H9 (cell line): Measurements from ENCODE around the gene ANO10. TPM values are rescaled to one million over a fixed set of nuclear protein-coding genes. Genes with fewer than 3 reads are reported as not detected.

Experiments used
- DNase-seq: peaks from one replicate; pipeline ENCODE4 v3.0.0-alpha.2; 2017
- H2AFZ ChIP-seq: one replicate; pipeline ENCODE4 v1.6.1; 2013; ENCODE audit warnings: mild to moderate bottlenecking, low read length, control low read depth, moderate library complexity
- H2AK5ac ChIP-seq: 2 replicates; pipeline ENCODE4 v1.6.1; 2013; ENCODE audit warnings: low read length, control low read depth, mixed read lengths; ENCODE audit not compliant: insufficient read length
- H2BK120ac ChIP-seq: one replicate; pipeline ENCODE4 v1.6.1; 2013; ENCODE audit warnings: low read depth, mild to moderate bottlenecking, low read length, control low read depth, inconsistent platforms; ENCODE audit not compliant: poor library complexity, severe bottlenecking
- H2BK12ac ChIP-seq: 2 replicates; pipeline ENCODE4 v1.6.1; 2013; ENCODE audit warnings: low read length, control low read depth, mixed read lengths, low read depth; ENCODE audit not compliant: insufficient read length
- H2BK15ac ChIP-seq: 2 replicates; pipeline ENCODE4 v1.6.1; 2013; ENCODE audit warnings: low read depth, low read length, control low read depth
- H2BK20ac ChIP-seq: one replicate; pipeline ENCODE4 v1.6.1; 2013; ENCODE audit warnings: low read depth, mild to moderate bottlenecking, low read length, control low read depth, inconsistent platforms; ENCODE audit not compliant: poor library complexity, severe bottlenecking
- H2BK5ac ChIP-seq: 2 replicates; pipeline ENCODE4 v1.6.1; 2013; ENCODE audit warnings: low read length, control low read depth, mixed read lengths; ENCODE audit not compliant: insufficient read length
- H3K14ac ChIP-seq: 2 replicates; pipeline ENCODE4 v1.6.1; 2013; ENCODE audit warnings: low read length, control low read depth; ENCODE audit not compliant: insufficient read depth
- H3K18ac ChIP-seq: 2 replicates; pipeline ENCODE4 v1.6.1; 2013; ENCODE audit warnings: low read depth, mild to moderate bottlenecking, mixed read lengths, low read length, control low read depth; ENCODE audit not compliant: insufficient read length
- H3K23ac ChIP-seq: 2 replicates; pipeline ENCODE4 v1.6.1; 2013; ENCODE audit warnings: low read length, control low read depth, mixed read lengths, low read depth; ENCODE audit not compliant: insufficient read length
- H3K23me2 ChIP-seq: 2 replicates; pipeline ENCODE4 v1.6.1; 2013; ENCODE audit warnings: low read depth, mild to moderate bottlenecking, mixed read lengths, low read length, control low read depth; ENCODE audit not compliant: insufficient read length, poor library complexity, severe bottlenecking
- H3K27ac ChIP-seq: 2 replicates; pipeline ENCODE4 v1.5.1; 2013; ENCODE audit warnings: low read length, control low read depth, mixed read lengths, low read depth; ENCODE audit not compliant: insufficient read length
- H3K27me3 ChIP-seq: 2 replicates; pipeline ENCODE4 v1.6.1; 2013; ENCODE audit warnings: low read length, control low read depth, inconsistent platforms; ENCODE audit not compliant: insufficient read depth
- H3K4ac ChIP-seq: 2 replicates; pipeline ENCODE4 v1.6.1; 2013; ENCODE audit warnings: low read depth, mild to moderate bottlenecking, control low read depth, inconsistent platforms, low read length, moderate library complexity
- H3K4me1 ChIP-seq: 2 replicates; pipeline ENCODE4 v1.6.1; 2013; ENCODE audit warnings: low read length, control low read depth, inconsistent platforms; ENCODE audit not compliant: insufficient read depth
- H3K4me2 ChIP-seq: 2 replicates; pipeline ENCODE4 v1.6.1; 2013; ENCODE audit warnings: low read length, control low read depth, mixed read lengths; ENCODE audit not compliant: insufficient read length, insufficient read depth
- H3K56ac ChIP-seq: 2 replicates; pipeline ENCODE4 v1.6.1; 2013; ENCODE audit warnings: low read depth, mild to moderate bottlenecking, mixed read lengths, low read length, control low read depth; ENCODE audit not compliant: insufficient read length
- H3K79me1 ChIP-seq: 2 replicates; pipeline ENCODE4 v1.6.1; 2013; ENCODE audit warnings: low read depth, mild to moderate bottlenecking, moderate library complexity, low read length, control low read depth, inconsistent platforms; ENCODE audit not compliant: insufficient read depth, poor library complexity, severe bottlenecking
- H3K79me2 ChIP-seq: 2 replicates; pipeline ENCODE4 v1.6.1; 2013; ENCODE audit warnings: low read length, control low read depth, inconsistent platforms; ENCODE audit not compliant: insufficient read depth
- H3K9ac ChIP-seq: 2 replicates; pipeline ENCODE4 v1.6.1; 2013; ENCODE audit warnings: low read length, control low read depth, mixed read lengths; ENCODE audit not compliant: insufficient read length; ENCODE audit errors: extremely low read depth
- H3K9me3 ChIP-seq: one replicate; pipeline ENCODE4 v1.6.1; 2013; ENCODE audit warnings: low read depth, low read length, inconsistent platforms; ENCODE audit not compliant: control insufficient read depth
- H3T11ph ChIP-seq: one replicate; pipeline ENCODE4 v1.6.1; 2013; ENCODE audit warnings: mild to moderate bottlenecking, low read length, control low read depth, inconsistent platforms
- H4K20me1 ChIP-seq: one replicate; pipeline ENCODE4 v1.6.1; 2013; ENCODE audit not compliant: control insufficient read depth, insufficient read length, insufficient read depth
- H4K5ac ChIP-seq: 2 replicates; pipeline ENCODE4 v1.6.1; 2013; ENCODE audit warnings: low read depth, mild to moderate bottlenecking, mixed read lengths, low read length, control low read depth; ENCODE audit not compliant: insufficient read length
- H4K8ac ChIP-seq: replicated peaks from 2 replicates; pipeline ENCODE4 v1.6.1; 2013; ENCODE audit warnings: low read length, control low read depth, mixed read lengths, low read depth; ENCODE audit not compliant: insufficient read length
- H4K91ac ChIP-seq: 2 replicates; pipeline ENCODE4 v1.6.1; 2013; ENCODE audit warnings: low read depth, mild to moderate bottlenecking, moderate library complexity, mixed read lengths, low read length, control low read depth; ENCODE audit not compliant: insufficient read length
- H3K27ac Mint-ChIP-seq, 3 experiments: 2 replicates in 2 of 3; 3 replicates in 1 of 3; pipeline ENCODE4 v1.8.0; 2020 to 2021; ENCODE audit warnings: mixed read lengths in 3 of 3, mild to moderate bottlenecking in 1 of 3, moderate library complexity in 1 of 3
- H3K27me3 Mint-ChIP-seq: 2 replicates; pipeline ENCODE4 v1.8.0; 2021; ENCODE audit warnings: low read depth, mild to moderate bottlenecking, moderate library complexity, mixed read lengths
- H3K36me3 Mint-ChIP-seq, 3 experiments: 2 replicates in 2 of 3; 3 replicates in 1 of 3; pipeline ENCODE4 v1.8.0; 2020 to 2021; ENCODE audit warnings: low read depth in 3 of 3, mixed read lengths in 3 of 3; ENCODE audit not compliant: insufficient read depth in 1 of 3
- H3K4me1 Mint-ChIP-seq, 2 experiments: 2 replicates each; pipeline ENCODE4 v1.8.0; 2020; ENCODE audit warnings: mixed read lengths in 2 of 2
- H3K4me3 Mint-ChIP-seq, 2 experiments: 2 replicates in 1 of 2; 3 replicates in 1 of 2; pipeline ENCODE4 v1.8.0; 2020 to 2021; ENCODE audit warnings: mild to moderate bottlenecking in 2 of 2, mixed read lengths in 2 of 2, moderate library complexity in 1 of 2
- H3K9me3 Mint-ChIP-seq, 2 experiments: 2 replicates in 1 of 2; 3 replicates in 1 of 2; pipeline ENCODE4 v1.8.0; 2020; ENCODE audit warnings: mild to moderate bottlenecking in 2 of 2, mixed read lengths in 2 of 2, moderate library complexity in 1 of 2
- CTCF ChIP-seq: fragments of 200-600 bp; sonication (generic); conservative IDR thresholded peaks from 3 replicates; pipeline ENCODE4 v1.8.0; 2021; ENCODE audit warnings: antibody characterized with exemption, mild to moderate bottlenecking
- total RNA-seq: library from RNA; stranded (reverse); gene quantifications from 2 replicates; pipeline ENCODE4 v1.2.1, GENCODE V29; 2021

ANO10 gene
- total RNA-seq, 1 experiment from 2014 or later: 38.7 TPM

GRCh38 chr3:43612419-43612818 lies 9.4 kb downstream of the ANO10 start:
- no peak overlapping the region for H3K27ac ChIP-seq
- no peak overlapping the region for H3K18ac ChIP-seq
- H3T11ph ChIP-seq: no peak overlapping the region
- H3K4ac ChIP-seq: no peak overlapping the region
- no peak overlapping the region for H2BK12ac ChIP-seq
- H3K9ac ChIP-seq: peak overlapping the region; percentile 3
- no peaks in the 10 kb centered on the region for H4K20me1 ChIP-seq
- H3K56ac ChIP-seq: no peak overlapping the region
- H3K4me1 ChIP-seq: no peaks in the 10 kb centered on the region
- no peak overlapping the region for H4K91ac ChIP-seq
- no peaks in the 10 kb centered on the region for H3K9me3 ChIP-seq
- no peak overlapping the region for H2AK5ac ChIP-seq
- H2BK15ac ChIP-seq: no peak overlapping the region
- Mint-ChIP-seq H3K9me3 (no peaks in the 10 kb centered on the region), H3K27ac (peak overlapping the region in 1 of 3 experiments; percentile 27; a peak in 2 of 7 replicates), H3K36me3 (no peaks in the 10 kb centered on the region), H3K27me3 (no peaks in the 10 kb centered on the region), H3K4me3 (no peak overlapping the region), H3K4me1 (peaks cover 11 to 13% of the 10 kb centered on the region in 2 experiments)
- no peak for DNase-seq
- no peak overlapping the region for H3K23ac ChIP-seq
- no peaks in the 10 kb centered on the region for H3K27me3 ChIP-seq
- H2BK120ac ChIP-seq: no peak overlapping the region
- H3K79me2 ChIP-seq: peaks cover 5% of the 10 kb centered on the region; the same call in 1 of the 2 replicates
- no peak for TF ChIP-seq CTCF
- no peak overlapping the region for H2AFZ ChIP-seq
- H4K8ac ChIP-seq: no peak overlapping the region
- no peaks in the 10 kb centered on the region for H3K23me2 ChIP-seq
- no peak overlapping the region for H3K14ac ChIP-seq
- no peak overlapping the region for H3K4me2 ChIP-seq
- H4K5ac ChIP-seq: no peak overlapping the region
- H2BK20ac ChIP-seq: no peak overlapping the region
- H2BK5ac ChIP-seq: no peak overlapping the region
- H3K79me1 ChIP-seq: no peaks in the 10 kb centered on the region
